GM19099 (cell line): Measurements from ENCODE around the gene ZFP3.
A peak's percentile ranks its signal among the peaks of the same experiment; 100 is the strongest.

Source experiments
- POLR2A ChIP-seq: IDR thresholded peaks from 3 replicates; pipeline ENCODE4 v1.6.1; 2011; ENCODE audit warnings: low read depth; ENCODE audit not compliant: insufficient read length; ENCODE audit errors: extremely low read depth

The ZFP3 gene

GRCh38 chr17:5055543-5055942, 22.7 kb upstream of the ZFP3 start:
- no peak for TF ChIP-seq POLR2A

- no peak for TF ChIP-seq POLR2A
Observed at GRCh38 chr17:5065227-5065744, 13.0 kb upstream of the ZFP3 start.

- TF ChIP-seq POLR2A: no peak
Observed at GRCh38 chr17:5068236-5068635, 10.0 kb upstream of the ZFP3 start.

GRCh38 chr17:5069724-5070123, 8.5 kb upstream of the ZFP3 start:
- no peak for TF ChIP-seq POLR2A

GRCh38 chr17:5077781-5078105, 524 bp upstream of the ZFP3 start:
- TF ChIP-seq POLR2A: no peak

- TF ChIP-seq POLR2A: no peak
Observed at GRCh38 chr17:5080591-5080990, 2.3 kb downstream of the ZFP3 start.

GRCh38 chr17:5092218-5093010, 14.1 kb downstream of the ZFP3 start:
- no peak for TF ChIP-seq POLR2A

- TF ChIP-seq POLR2A: no peak
Observed at GRCh38 chr17:5096731-5097100, 18.4 kb downstream of the ZFP3 start.

- no peak for TF ChIP-seq POLR2A
Observed at GRCh38 chr17:5097101-5097834, 19.0 kb downstream of the ZFP3 start.

- TF ChIP-seq POLR2A: no peak
Observed at GRCh38 chr17:5099271-5099670, 21.0 kb downstream of the ZFP3 start.

- TF ChIP-seq POLR2A: no peak
Observed at GRCh38 chr17:5100832-5101231, 22.6 kb downstream of the ZFP3 start.

GRCh38 chr17:5110816-5111215, 32.5 kb downstream of the ZFP3 start:
- no peak for TF ChIP-seq POLR2A

- TF ChIP-seq POLR2A: peak; percentile 76
Observed at GRCh38 chr17:5111402-5112204, 33.3 kb downstream of the ZFP3 start, which contains the start of gene ZNF232. Gene ZNF232 (minus strand): TSS chr17:5111878. CDS start chr17:5111822, 56 bp downstream.

- TF ChIP-seq POLR2A: no peak
Observed at GRCh38 chr17:5115673-5116651, 37.7 kb downstream of the ZFP3 start, which contains the start of gene USP6. Gene USP6 (plus strand): TSS chr17:5116032. CDS start chr17:5130368, 14,336 bp downstream.
